Activated CD8-positive, alpha-beta memory T cell treated with anti-CD3 and anti-CD28 coated beads, Interleukin-2, amount 10 ng/mL, durations not matched to agents 7 days and 5 days (primary cell): Measurements from ENCODE around the gene KIF6. TPM values are rescaled to one million over a fixed set of nuclear protein-coding genes. Genes with fewer than 3 reads are reported as not detected.

ENCODE experiments used
- ATAC-seq: fragments of 150-1000 bp; cut with Tn5 transposase; one replicate; pipeline ENCODE4 v1.10.0; 2021; ENCODE audit warnings: moderate library complexity
- CTCF ChIA-PET: fragments of 350-600 bp; sonication (Branson Sonifier 250); formaldehyde crosslinking; loops from one replicate; lab custom pipeline; 2021; ENCODE audit warnings: antibody characterized with exemption; lab: Charles Lee
- DNase-seq: peaks from one replicate; pipeline ENCODE4 v3.0.0-alpha.2; 2020
- H3K27ac Mint-ChIP-seq: one replicate; pipeline ENCODE4 v1.8.0; 2021; ENCODE audit warnings: mild to moderate bottlenecking, mixed read lengths
- H3K27me3 Mint-ChIP-seq: one replicate; pipeline ENCODE4 v1.8.0; 2021; ENCODE audit warnings: mixed read lengths
- H3K36me3 Mint-ChIP-seq: one replicate; pipeline ENCODE4 v1.8.0; 2021; ENCODE audit warnings: mild to moderate bottlenecking, mixed read lengths
- H3K4me1 Mint-ChIP-seq: one replicate; pipeline ENCODE4 v1.8.0; 2021; ENCODE audit warnings: mixed read lengths
- H3K4me3 Mint-ChIP-seq: one replicate; pipeline ENCODE4 v1.8.0; 2021; ENCODE audit warnings: mild to moderate bottlenecking, moderate library complexity, mixed read lengths
- H3K9me3 Mint-ChIP-seq: one replicate; pipeline ENCODE4 v1.8.0; 2022; ENCODE audit warnings: low read depth, mixed read lengths
- total RNA-seq, 2 experiments: library from RNA; stranded (reverse); gene quantifications; one replicate each; pipeline ENCODE4 v1.2.3, GENCODE V29; 2021

KIF6 gene
- total RNA-seq, 2 experiments from 2014 or later = not detected

DNA sequence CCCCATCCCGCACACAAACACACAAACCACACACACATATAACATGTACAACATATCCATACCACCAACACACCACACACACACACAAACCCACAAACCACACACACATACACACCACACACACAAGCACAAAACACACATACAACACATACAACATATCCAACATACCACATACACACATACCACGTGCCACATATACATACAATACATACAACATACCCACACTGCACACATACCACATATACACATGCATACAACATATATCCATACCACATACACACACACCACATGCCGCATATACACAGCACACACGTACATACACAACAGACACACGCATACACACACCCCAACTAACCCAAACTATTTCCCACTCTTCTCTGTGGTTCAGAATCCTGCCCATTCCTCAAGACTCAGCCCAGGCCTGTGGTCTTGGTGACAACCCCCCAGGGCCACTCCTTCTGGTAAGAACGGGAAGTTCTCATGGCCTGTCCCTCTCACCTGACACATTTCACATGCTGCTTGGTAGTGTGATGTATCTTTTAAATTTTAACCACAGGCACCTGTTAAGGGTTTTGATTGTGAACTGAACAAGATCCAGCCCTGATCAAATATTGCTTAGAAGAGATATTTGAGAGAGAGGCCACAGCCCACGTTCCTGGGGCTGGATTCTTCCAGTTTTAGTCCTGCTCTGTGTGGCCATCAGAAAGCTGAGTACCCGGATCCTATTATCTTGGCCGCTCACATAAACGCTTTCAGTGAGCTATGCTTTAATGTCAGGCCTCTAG is 346.8 kb downstream of the KIF6 start:
- Mint-ChIP-seq H3K9me3 (no peaks in the 10 kb centered on the region), H3K4me3 (no peak overlapping the region), H3K27me3 (peaks cover 25% of the 10 kb centered on the region), H3K27ac (no peak overlapping the region), H3K36me3 (no peaks in the 10 kb centered on the region), H3K4me1 (no peaks in the 10 kb centered on the region)
- ATAC-seq = no peak
- no peak for DNase-seq
- CTCF ChIA-PET = no interaction called here

DNA sequence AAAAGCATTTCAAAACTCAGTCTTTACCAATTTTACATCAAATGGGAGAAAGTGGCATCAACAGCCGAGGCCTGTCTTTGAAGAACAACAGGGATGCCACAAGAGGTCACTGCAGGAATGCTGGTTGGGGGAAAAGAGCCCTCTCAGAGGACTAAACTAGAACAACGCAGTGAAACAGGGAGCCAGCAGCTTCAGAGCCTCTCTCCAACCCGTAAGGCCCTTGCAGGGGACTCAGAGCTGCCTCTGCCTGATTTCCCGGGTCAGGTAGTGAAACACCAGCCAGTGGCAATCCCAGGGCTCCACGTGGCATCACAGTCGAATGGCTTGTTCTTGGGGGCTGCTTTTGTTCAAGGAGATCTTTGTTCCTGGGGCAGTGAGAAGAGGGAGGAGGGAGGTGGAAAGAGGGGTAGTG is 347.7 kb downstream of the KIF6 start:
- Mint-ChIP-seq H3K27me3 (peaks cover 22% of the 10 kb centered on the region), H3K36me3 (no peaks in the 10 kb centered on the region), H3K4me3 (no peak overlapping the region), H3K9me3 (no peaks in the 10 kb centered on the region), H3K27ac (no peak overlapping the region), H3K4me1 (no peaks in the 10 kb centered on the region)
- no peak for DNase-seq
- no peak for ATAC-seq
- CTCF ChIA-PET = no interaction called here

DNA sequence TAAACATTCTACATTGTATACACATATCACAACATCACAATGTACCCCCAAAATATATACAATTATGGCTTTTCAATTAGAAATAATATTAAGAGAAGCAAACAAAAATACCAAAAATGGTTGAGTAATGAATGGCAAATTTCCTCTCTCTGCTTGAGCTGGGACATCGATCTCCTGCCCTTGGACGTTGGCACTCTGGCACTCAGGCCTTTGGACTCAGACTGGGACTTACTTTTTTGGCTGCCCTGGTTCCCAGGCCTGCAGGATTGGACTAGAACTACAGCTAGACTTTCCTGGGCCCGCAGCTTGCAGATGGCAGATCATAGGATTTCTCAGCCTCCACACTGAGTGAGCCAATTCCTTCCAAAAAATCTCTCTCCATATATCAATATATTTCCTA is 349.8 kb downstream of the KIF6 start:
- no peak overlapping the region for H3K27ac Mint-ChIP-seq
- no peak for DNase-seq
- H3K9me3 Mint-ChIP-seq = no peaks in the 10 kb centered on the region
- CTCF ChIA-PET = no interaction called here
- no peaks in the 10 kb centered on the region for H3K36me3 Mint-ChIP-seq
- H3K4me3 Mint-ChIP-seq = no peak overlapping the region
- no peak for ATAC-seq
- H3K4me1 Mint-ChIP-seq = no peaks in the 10 kb centered on the region
- H3K27me3 Mint-ChIP-seq = peaks cover 24% of the 10 kb centered on the region

DNA sequence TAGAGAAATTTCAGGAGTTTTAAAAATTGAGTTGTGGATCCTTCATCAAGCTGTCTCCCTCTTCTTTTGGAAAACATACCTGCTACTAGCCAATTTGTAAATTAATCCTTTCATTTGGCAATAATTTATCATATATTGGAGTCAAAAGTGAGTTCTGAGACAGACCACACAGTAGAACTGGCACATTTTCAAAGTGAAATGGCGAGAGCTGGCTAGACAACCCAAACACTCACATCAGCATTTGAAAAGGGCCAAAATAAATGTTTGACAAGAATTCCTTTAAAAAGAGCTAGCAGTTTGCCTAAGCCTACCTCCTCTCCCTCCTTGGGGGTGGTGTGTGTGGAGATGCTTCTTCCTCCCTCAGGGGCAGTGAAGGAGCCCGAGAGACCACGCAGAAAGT is 354.8 kb downstream of the KIF6 start:
- H3K4me1 Mint-ChIP-seq = no peaks in the 10 kb centered on the region
- ATAC-seq (no peak), DNase-seq (no peak)
- H3K4me3 Mint-ChIP-seq = no peak overlapping the region
- CTCF ChIA-PET = interaction anchor here (1.2 kb wide), 1 partner anchor 9 kb away, joined by 5 read pairs; no protein-coding TSS in a partner anchor
- H3K36me3 Mint-ChIP-seq = no peaks in the 10 kb centered on the region
- no peak overlapping the region for H3K27ac Mint-ChIP-seq
- no peaks in the 10 kb centered on the region for H3K9me3 Mint-ChIP-seq
- H3K27me3 Mint-ChIP-seq = peaks cover 11% of the 10 kb centered on the region

DNA sequence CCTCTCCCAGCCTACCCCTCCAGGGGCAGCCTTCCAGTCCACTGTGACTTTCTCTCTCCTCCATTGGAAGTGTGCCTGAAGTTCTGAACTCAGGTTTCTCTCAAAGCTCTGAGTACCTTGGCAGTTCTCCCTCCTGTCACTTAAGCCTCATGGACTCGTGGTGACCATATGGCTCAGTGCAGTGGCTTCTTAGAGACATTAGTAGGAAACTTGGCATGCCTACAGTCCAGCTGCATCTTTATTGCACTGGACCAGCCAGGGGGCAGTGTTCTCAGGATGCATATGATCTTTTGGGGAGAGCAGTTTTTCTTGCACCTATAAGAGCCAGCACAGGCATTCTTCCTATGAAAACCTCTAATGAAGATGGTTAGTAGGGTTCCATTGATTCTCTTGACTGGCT is 355.2 kb downstream of the KIF6 start:
- no peak overlapping the region for H3K27ac Mint-ChIP-seq
- peaks cover 10% of the 10 kb centered on the region for H3K27me3 Mint-ChIP-seq
- H3K9me3 Mint-ChIP-seq = no peaks in the 10 kb centered on the region
- no peak overlapping the region for H3K4me3 Mint-ChIP-seq
- H3K4me1 Mint-ChIP-seq = no peaks in the 10 kb centered on the region
- DNase-seq = no peak
- no peak for ATAC-seq
- CTCF ChIA-PET = interaction anchor here (1.2 kb wide), 1 partner anchor 8 kb away, joined by 5 read pairs; no protein-coding TSS in a partner anchor
- H3K36me3 Mint-ChIP-seq = no peaks in the 10 kb centered on the region

DNA sequence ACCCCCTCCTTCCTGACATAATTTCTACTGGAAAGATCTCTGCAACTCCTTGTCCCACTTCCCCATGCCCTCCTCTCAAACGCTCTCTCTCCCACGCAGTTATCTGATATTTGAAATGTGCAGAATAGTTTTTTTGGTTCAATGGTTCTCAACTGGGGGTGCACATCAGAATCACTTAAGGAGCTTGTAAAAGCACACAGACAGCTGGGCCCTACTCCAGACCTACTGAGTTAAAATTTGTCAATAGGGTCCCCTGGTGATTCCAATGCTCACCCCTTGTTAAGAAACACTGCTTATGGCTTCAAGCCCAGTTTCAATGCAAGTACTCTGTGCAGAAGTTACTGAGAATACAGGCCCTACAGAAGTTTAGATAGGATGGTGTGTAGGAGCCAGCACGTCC is 357.5 kb downstream of the KIF6 start:
- CTCF ChIA-PET = no interaction called here
- ATAC-seq = no peak
- peaks cover 3% of the 10 kb centered on the region for H3K27me3 Mint-ChIP-seq

DNA sequence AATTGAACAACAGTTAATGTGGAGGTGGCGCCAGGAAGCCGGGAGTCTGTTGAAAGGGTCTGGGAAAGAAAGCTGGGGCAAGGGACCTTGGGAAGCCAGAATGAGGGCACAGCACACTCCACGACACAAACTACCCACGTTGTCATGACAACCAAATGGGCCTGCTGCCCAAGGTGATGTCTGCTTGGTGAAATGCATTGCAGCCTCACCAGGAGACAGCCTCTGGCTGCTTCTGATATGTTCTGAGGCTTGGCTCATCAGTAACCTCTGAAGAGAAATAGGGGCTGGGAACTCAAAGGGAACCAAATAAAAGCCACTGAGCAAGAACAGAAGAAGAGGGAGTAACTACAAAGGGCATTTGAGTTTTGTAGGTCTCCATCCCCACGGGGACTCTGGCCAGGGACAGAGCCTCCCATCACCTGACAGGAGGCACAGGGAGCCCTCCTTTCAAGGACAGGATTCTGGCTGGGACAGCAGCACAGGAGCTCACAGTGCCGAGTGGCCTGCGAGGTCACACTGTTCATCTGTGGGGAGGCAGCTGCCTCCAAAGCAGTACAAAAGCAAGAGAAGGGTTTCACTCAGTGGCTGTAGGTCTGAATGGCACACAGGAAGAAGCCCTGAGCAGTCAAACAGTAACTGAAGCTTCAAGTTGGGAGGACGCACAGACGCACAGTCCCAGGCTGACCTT is 358.1 kb downstream of the KIF6 start:
- CTCF ChIA-PET = no interaction called here
- Mint-ChIP-seq H3K9me3 (no peaks in the 10 kb centered on the region), H3K4me3 (no peak overlapping the region), H3K4me1 (no peaks in the 10 kb centered on the region), H3K27ac (no peak overlapping the region), H3K27me3 (peaks cover 2% of the 10 kb centered on the region), H3K36me3 (no peaks in the 10 kb centered on the region)
- no peak for DNase-seq
- no peak for ATAC-seq

More for the DNA sequence above, 357.5 kb downstream of the KIF6 start:
- Mint-ChIP-seq H3K9me3 (no peaks in the 10 kb centered on the region), H3K4me3 (no peak overlapping the region), H3K27ac (no peak overlapping the region), H3K36me3 (no peaks in the 10 kb centered on the region), H3K4me1 (no peaks in the 10 kb centered on the region)
- no peak for DNase-seq

DNA sequence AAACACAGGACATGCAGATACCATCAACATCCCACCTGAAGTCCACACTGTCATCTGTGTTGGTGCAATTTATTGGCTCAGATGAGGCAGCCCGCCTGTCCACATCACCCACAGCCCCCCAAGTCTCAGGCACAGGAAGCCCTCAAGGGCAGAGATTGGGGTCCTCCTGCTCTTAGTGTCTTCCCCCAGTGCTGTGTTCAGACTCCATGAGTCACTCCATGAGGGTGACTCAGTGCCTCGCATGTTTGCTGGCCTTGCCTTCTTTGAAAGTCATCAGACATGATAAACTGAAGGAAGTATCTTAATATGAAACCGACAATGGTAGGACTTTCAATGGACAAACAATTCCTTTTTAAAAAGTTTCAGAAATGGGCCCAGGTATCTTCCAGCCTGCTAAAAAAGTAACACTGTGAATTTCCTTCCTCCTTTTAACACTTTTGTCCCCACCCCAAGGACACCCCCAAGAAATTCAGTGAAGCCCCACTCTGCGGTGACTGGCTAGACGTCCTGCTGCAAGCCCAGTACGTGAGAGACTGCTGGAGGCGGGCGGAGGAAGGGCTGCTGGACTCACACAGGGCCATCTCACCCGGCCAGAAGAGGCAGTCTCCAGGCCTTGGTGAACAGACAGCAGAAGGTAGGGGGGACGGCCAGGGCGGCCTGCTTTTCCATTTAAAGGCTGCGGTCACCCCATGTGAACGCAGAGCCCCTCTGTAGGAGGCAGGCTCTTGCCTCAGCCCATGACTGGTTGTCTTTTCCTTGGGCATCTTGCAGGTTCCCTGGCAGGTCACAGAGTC is 359.7 kb downstream of the KIF6 start:
- DNase-seq (no peak), ATAC-seq (no peak)

DNA sequence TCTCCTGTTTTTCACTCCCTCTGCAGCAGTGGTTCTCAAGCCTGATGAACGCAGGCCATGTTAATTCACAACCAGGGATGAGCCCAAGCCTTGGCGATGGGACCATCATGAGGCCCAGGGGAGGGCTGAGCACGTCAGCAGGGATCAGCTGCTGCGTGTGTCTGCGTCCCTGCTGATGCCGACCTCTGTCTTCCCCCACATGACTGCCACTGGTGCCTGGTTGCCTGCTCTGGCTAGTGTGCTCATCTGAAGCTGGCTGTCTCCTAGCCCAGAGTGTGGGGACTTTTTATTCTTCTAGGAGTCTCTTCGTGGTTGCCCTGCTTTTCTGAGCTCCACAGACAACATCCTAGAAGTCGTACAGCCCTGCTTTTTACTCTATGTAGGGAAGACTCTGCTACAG is 361.9 kb downstream of the KIF6 start:
- DNase-seq (no peak), ATAC-seq (no peak)
- no peaks in the 10 kb centered on the region for H3K36me3 Mint-ChIP-seq
- H3K27ac Mint-ChIP-seq = no peak overlapping the region
- H3K4me3 Mint-ChIP-seq = no peak overlapping the region
- CTCF ChIA-PET = interaction anchor here (1.2 to 1.8 kb wide), 2 partner anchors 9 to 11 kb away, joined by 4 read pairs; no protein-coding TSS in a partner anchor
- H3K9me3 Mint-ChIP-seq = no peaks in the 10 kb centered on the region
- H3K4me1 Mint-ChIP-seq = no peaks in the 10 kb centered on the region
- no peaks in the 10 kb centered on the region for H3K27me3 Mint-ChIP-seq

More for the DNA sequence above, 359.7 kb downstream of the KIF6 start:
- CTCF ChIA-PET = no interaction called here
- Mint-ChIP-seq H3K4me1 (no peaks in the 10 kb centered on the region), H3K27me3 (no peaks in the 10 kb centered on the region), H3K4me3 (no peak overlapping the region), H3K27ac (no peak overlapping the region), H3K36me3 (no peaks in the 10 kb centered on the region), H3K9me3 (no peaks in the 10 kb centered on the region)

DNA sequence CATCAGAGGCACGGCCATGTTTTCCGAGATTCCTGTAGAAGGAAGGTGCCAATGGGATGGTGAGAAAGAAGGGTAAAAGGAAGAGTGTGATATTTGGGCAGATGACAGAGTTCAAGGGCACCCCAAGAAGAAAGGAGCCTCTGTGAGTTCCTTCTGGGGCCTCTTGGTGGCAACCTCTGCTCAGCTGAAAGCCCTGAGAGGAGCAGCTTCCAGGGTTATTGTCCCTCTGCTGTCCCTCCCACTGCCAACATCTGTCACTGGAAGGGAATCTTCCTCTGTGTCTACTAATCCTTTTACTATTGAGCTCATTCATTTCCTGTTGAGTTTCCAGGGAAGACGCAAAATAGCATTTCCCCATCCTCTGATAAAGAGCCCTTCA is 362.7 kb downstream of the KIF6 start:
- ATAC-seq (no peak), DNase-seq (no peak)
- no peak overlapping the region for H3K4me3 Mint-ChIP-seq
- H3K27ac Mint-ChIP-seq = no peak overlapping the region
- H3K4me1 Mint-ChIP-seq = no peaks in the 10 kb centered on the region
- CTCF ChIA-PET = interaction anchor here (0.8 to 2.2 kb wide), 9 partner anchors 8 to 504 kb away, joined by 3 to 5 read pairs (median 3); no protein-coding TSS in a partner anchor
- no peaks in the 10 kb centered on the region for H3K36me3 Mint-ChIP-seq
- no peaks in the 10 kb centered on the region for H3K27me3 Mint-ChIP-seq
- no peaks in the 10 kb centered on the region for H3K9me3 Mint-ChIP-seq

DNA sequence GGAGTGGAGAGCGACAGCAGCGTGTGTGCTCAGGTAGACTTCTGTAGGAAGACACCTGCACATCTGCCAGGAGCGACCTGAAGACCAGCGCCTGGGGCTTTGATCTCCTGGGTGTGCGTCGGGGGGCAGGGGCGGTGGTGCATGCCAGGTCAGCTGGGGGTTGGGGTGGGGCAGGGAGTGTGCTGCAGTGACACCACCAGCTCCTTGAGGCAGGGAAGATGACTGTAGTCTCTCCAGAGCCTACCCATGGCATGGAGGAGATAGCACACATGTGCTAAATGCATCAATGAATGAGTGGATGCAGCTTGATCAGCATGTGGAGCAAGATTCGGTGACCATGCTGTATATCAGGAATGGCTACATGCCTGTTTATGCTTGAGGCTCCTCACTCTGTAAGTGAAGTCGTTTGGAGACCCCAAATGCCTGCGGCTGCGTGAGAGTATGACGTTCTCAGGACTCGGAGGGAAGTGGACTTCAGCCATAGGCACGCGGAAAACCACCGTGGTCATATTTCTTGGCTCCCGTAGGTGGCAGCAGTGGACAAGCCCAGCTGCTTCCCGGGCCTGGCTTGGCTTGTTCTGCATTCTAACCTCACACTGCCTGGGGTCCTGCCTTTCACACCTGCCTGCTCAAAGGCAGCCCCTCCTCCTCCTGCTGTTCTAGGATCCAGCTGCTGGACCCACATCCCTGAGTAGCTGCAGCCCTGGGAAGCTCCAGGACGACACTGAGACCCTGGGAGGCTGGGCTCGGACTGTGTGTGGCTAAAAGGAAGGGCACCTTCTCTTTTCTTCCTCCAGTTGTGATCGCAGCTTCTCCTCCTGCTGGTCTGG is 363.3 kb downstream of the KIF6 start:
- H3K4me3 Mint-ChIP-seq = no peak overlapping the region
- H3K36me3 Mint-ChIP-seq = no peaks in the 10 kb centered on the region
- ATAC-seq = peak; percentile 68
- DNase-seq = peak; percentile 66
- no peaks in the 10 kb centered on the region for H3K9me3 Mint-ChIP-seq
- no peaks in the 10 kb centered on the region for H3K27me3 Mint-ChIP-seq
- H3K4me1 Mint-ChIP-seq = no peaks in the 10 kb centered on the region
- no peak overlapping the region for H3K27ac Mint-ChIP-seq
- CTCF ChIA-PET = interaction anchor here (0.7 to 2.2 kb wide), 10 partner anchors 8 to 1526 kb away, joined by 3 to 5 read pairs (median 3); no protein-coding TSS in a partner anchor

DNA sequence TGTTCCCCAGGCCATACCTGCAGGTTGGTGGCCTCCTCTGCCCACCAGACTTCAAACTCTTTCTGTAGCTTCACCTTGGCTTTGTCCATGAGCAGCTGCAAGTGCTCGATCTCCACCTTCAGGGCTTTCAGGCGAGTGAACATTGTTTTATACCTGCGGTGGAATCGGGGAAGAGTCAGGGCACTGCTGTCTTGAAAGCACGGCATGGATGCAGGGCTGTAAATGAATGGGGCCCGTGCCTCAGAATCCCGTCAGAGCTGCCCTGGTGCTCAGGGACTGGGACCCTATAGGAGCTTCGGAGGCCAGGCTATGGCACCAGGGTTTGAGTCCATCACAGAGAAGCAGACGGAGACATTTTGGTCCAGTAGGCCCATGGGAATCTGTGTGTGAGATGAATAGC is 364.8 kb downstream of the KIF6 start:
- no peak overlapping the region for H3K4me3 Mint-ChIP-seq
- DNase-seq (no peak), ATAC-seq (no peak)
- CTCF ChIA-PET = no interaction called here
- H3K9me3 Mint-ChIP-seq = no peaks in the 10 kb centered on the region
- no peaks in the 10 kb centered on the region for H3K4me1 Mint-ChIP-seq
- H3K36me3 Mint-ChIP-seq = no peaks in the 10 kb centered on the region
- H3K27ac Mint-ChIP-seq = no peak overlapping the region
- H3K27me3 Mint-ChIP-seq = no peaks in the 10 kb centered on the region
